ENCODE data around the gene ABLIM1. TPM values are rescaled to one million over a fixed set of nuclear protein-coding genes. Genes with fewer than 3 reads are reported as not detected.

The ABLIM1 gene
- total RNA-seq, 1 donor from 2014 or later: 87.7 TPM

DNA sequence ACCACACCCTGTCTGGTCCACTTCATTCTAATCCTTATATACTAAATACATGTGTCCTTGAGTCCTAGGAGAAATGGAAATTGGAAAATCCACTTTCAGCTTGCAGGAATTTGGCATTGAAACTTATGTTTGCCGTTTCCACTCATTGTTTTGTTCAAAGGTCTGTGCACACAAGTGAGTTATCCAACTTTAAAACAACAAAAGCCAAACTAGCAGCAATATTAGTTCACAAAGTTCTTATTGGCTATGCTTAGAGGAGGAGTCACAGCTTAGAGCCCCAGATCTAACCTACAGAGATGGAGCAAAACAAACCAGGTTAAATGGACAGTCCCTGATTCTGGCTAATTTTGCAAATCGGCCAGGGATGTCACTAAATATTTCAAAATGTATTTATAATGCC is 209.2 kb downstream of the ABLIM1 start:
- peaks cover 0 to 3% of the 10 kb centered on the region in 2 donors for H3K36me3 ChIP-seq

DNA sequence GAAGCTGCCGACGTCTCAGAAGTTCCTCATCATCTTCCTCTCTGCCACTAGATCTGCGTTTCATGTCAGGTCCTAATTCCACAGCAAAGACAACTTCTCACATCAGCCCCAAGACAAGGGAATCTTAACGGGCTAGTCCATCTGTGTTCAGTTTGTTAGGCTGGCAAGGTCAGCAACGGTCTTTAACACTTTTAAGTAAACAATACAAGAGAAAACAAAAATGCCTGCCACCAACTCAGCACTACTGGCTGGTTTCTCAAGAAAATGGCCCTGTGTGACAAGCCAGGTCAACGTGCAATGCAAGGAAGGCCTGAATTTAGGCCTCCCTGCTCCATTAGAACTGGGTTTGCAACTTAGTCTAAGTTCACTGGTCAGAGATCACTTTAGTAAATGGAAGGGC is 212.7 kb downstream of the ABLIM1 start:
- Histone ChIP-seq H3K27me3 (no peaks in the 10 kb centered on the region), H3K4me3 (no peak overlapping the region), H3K4me1 (no peaks in the 10 kb centered on the region), H3K9me3 (no peaks in the 10 kb centered on the region), H3K36me3 (peaks cover 0 to 7% of the 10 kb centered on the region in 2 donors), H3K27ac (no peak overlapping the region)
- intact Hi-C loops (cut with DNase I): no loop called here
- no peak for DNase-seq (ENCODE audit: low spot score in 2 of 2)
- TF ChIP-seq, protein P1, sequence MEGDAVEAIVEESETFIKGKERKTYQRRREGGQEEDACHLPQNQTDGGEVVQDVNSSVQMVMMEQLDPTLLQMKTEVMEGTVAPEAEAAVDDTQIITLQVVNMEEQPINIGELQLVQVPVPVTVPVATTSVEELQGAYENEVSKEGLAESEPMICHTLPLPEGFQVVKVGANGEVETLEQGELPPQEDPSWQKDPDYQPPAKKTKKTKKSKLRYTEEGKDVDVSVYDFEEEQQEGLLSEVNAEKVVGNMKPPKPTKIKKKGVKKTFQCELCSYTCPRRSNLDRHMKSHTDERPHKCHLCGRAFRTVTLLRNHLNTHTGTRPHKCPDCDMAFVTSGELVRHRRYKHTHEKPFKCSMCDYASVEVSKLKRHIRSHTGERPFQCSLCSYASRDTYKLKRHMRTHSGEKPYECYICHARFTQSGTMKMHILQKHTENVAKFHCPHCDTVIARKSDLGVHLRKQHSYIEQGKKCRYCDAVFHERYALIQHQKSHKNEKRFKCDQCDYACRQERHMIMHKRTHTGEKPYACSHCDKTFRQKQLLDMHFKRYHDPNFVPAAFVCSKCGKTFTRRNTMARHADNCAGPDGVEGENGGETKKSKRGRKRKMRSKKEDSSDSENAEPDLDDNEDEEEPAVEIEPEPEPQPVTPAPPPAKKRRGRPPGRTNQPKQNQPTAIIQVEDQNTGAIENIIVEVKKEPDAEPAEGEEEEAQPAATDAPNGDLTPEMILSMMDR (IDR thresholded peaks at IDR 0.05): no peak

More for the DNA sequence above, 209.2 kb downstream of the ABLIM1 start:
- Histone ChIP-seq H3K9me3 (no peaks in the 10 kb centered on the region), H3K4me3 (no peak overlapping the region), H3K4me1 (no peaks in the 10 kb centered on the region), H3K27me3 (no peaks in the 10 kb centered on the region), H3K27ac (no peak overlapping the region)
- intact Hi-C loops (cut with DNase I): no loop called here
- TF ChIP-seq, protein P1 (IDR thresholded peaks at IDR 0.05): no peak
- DNase-seq (ENCODE audit: low spot score in 2 of 2): no peak

DNA sequence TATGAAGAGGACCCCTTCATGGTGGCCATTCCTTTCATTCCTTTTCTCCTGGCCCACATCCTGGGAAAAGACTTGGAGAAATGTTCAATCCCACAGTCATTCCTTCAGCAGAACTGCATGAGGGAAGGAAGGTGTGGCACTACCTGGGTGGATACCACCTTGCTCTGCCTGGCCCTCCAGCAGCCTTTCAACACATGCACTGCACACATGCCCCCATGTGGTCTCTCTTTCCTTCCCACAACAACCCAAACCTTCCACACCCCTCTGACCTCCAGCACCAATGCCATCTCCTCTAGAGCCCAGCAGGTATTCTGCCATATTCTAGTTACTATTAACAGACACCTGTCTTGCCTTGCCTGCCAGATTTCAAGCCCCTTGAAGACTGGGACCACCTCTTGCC is 213.3 kb downstream of the ABLIM1 start:
- Histone ChIP-seq H3K9me3 (no peaks in the 10 kb centered on the region), H3K27me3 (no peaks in the 10 kb centered on the region), H3K4me3 (no peak overlapping the region), H3K36me3 (peaks cover 0 to 12% of the 10 kb centered on the region in 2 donors), H3K4me1 (no peaks in the 10 kb centered on the region), H3K27ac (no peak overlapping the region)
- TF ChIP-seq, protein P1 (IDR thresholded peaks at IDR 0.05): no peak
- intact Hi-C loops (cut with DNase I): no loop called here
- DNase-seq (ENCODE audit: low spot score in 2 of 2): no peak

DNA sequence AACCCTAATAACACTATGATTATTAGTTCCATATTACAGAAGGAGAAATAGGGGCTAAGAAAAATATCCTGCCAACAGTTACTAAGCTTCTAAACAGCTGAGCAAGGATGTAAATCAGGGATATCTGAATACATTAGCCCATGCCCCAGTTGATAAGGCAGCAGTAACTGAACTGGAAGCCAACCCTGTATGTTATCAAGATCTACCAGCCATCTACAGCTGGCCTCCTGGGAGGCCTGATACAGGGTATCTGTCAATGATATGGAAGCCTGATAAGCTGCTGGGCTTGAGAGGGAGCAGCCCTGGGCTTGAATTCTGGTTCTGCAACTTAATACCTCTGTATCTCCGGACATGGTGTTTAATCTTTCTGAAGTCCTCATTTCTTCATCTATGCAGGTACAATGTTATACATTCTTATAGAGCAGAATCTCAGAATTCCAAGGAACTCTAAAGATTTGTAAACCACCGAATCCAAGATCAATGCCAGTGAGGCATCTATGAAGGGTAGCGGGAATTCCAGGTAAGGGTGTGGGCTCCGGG is 215.9 kb downstream of the ABLIM1 start:
- Histone ChIP-seq H3K4me1 (no peaks in the 10 kb centered on the region), H3K27ac (no peak overlapping the region), H3K36me3 (peaks cover 11 to 33% of the 10 kb centered on the region in 2 donors), H3K9me3 (no peaks in the 10 kb centered on the region), H3K4me3 (no peak overlapping the region), H3K27me3 (no peaks in the 10 kb centered on the region)
- TF ChIP-seq, protein P1 (IDR thresholded peaks at IDR 0.05): no peak
- DNase-seq (ENCODE audit: low spot score in 2 of 2): no peak
- intact Hi-C loops (cut with DNase I): no loop called here

DNA sequence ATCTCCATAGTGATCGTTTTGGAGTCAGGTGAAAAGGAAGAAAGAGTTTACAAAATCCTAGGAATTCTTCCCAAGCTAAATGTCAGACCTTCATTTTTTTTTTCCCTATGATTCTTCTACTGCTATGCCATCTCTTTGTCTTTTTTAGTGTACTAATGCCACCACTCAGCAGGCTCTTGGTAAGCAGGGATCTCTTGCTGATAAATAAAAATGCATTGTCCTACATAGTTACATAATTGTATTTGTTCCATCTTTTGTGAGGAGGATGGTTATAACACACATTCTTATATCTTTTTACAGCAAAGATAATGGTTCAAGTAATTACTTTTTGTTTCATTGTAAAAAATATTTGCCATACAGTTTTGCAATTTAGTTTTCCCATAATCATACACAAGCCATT is 217.0 kb downstream of the ABLIM1 start:
- Histone ChIP-seq H3K36me3 (peaks cover 13 to 42% of the 10 kb centered on the region in 2 donors), H3K27me3 (no peaks in the 10 kb centered on the region), H3K4me3 (no peak overlapping the region), H3K27ac (no peak overlapping the region), H3K9me3 (no peaks in the 10 kb centered on the region), H3K4me1 (no peaks in the 10 kb centered on the region)
- TF ChIP-seq, protein P1 (IDR thresholded peaks at IDR 0.05): no peak
- DNase-seq (ENCODE audit: low spot score in 2 of 2): no peak
- intact Hi-C loops (cut with DNase I): no loop called here

Data from ascending aorta (tissue), 2 donors.